GM21360 (cell line): Measurements from ENCODE around the gene DCAF5.
"Not testable (repeated sequence)": the region's sequence is repeated elsewhere in the genome, so short reads cannot be mapped to it uniquely, and the experiment has no call there.

ENCODE experiments used
- ATAC-seq: cut with Tn5 transposase; IDR thresholded peaks from one replicate; pipeline ENCODE4 v1.9.1; 2021; ENCODE audit warnings: mild to moderate bottlenecking, moderate library complexity; ENCODE audit not compliant: unreplicated experiment

The DCAF5 gene

GRCh38 chr14:69077185-69077584 lies 75.7 kb downstream of the DCAF5 start:
- ATAC-seq = not testable (repeated sequence)

- no peak for ATAC-seq
Measured at GRCh38 chr14:69076341-69076740, 76.6 kb downstream of the DCAF5 start.

- ATAC-seq = no peak
Measured at GRCh38 chr14:69073915-69074314, 79.0 kb downstream of the DCAF5 start.

GRCh38 chr14:69073429-69073828 lies 79.5 kb downstream of the DCAF5 start:
- ATAC-seq = no peak

- ATAC-seq = no peak
Measured at GRCh38 chr14:69072584-69072983, 80.3 kb downstream of the DCAF5 start.

GRCh38 chr14:69068744-69069421 lies 84.0 kb downstream of the DCAF5 start:
- no peak for ATAC-seq

GRCh38 chr14:69066396-69067171 lies 86.3 kb downstream of the DCAF5 start:
- ATAC-seq = no peak

- not testable (repeated sequence) for ATAC-seq
Measured at GRCh38 chr14:69065934-69066333, 87.0 kb downstream of the DCAF5 start.

- ATAC-seq = no peak
Measured at GRCh38 chr14:69064596-69064995, 88.3 kb downstream of the DCAF5 start.

- no peak for ATAC-seq
Measured at GRCh38 chr14:69059658-69060623, 93.0 kb downstream of the DCAF5 start.

GRCh38 chr14:69055999-69056788 lies 96.7 kb downstream of the DCAF5 start:
- ATAC-seq = no peak

- no peak for ATAC-seq
Measured at GRCh38 chr14:69055125-69055524, 97.8 kb downstream of the DCAF5 start.

- no peak for ATAC-seq
Measured at GRCh38 chr14:69054030-69054429, 98.9 kb downstream of the DCAF5 start.

- no peak for ATAC-seq
Measured at GRCh38 chr14:69052181-69052601, 100.7 kb downstream of the DCAF5 start.

GRCh38 chr14:69050240-69051184 lies 102.4 kb downstream of the DCAF5 start:
- ATAC-seq = no peak

- no peak for ATAC-seq
Measured at GRCh38 chr14:69049675-69050074, 103.2 kb downstream of the DCAF5 start.

GRCh38 chr14:69048456-69048855 lies 104.5 kb downstream of the DCAF5 start:
- ATAC-seq = no peak

- no peak for ATAC-seq
Measured at GRCh38 chr14:69047255-69047654, 105.7 kb downstream of the DCAF5 start.

GRCh38 chr14:69046476-69046860 lies 106.5 kb downstream of the DCAF5 start:
- ATAC-seq = no peak
